CD4-positive, alpha-beta T cell treated with Interleukin-4 for 1 hour (primary cell): ENCODE measurements around the gene TICRR.

Experiments used
- DNase-seq, 2 donors: peaks; one replicate each; pipeline ENCODE4 v3.0.0-alpha.2; 2020 to 2022

The TICRR gene

GRCh38 chr15:89674526-89674925, 99.3 kb downstream of the TICRR start:
- no peak for DNase-seq

GRCh38 chr15:89675606-89676005, 100.3 kb downstream of the TICRR start:
- DNase-seq = no peak

- no peak for DNase-seq
Measured at GRCh38 chr15:89677381-89677780, 102.1 kb downstream of the TICRR start.
